ENCODE results near the gene GCNT3.

GCNT3 gene

DNA sequence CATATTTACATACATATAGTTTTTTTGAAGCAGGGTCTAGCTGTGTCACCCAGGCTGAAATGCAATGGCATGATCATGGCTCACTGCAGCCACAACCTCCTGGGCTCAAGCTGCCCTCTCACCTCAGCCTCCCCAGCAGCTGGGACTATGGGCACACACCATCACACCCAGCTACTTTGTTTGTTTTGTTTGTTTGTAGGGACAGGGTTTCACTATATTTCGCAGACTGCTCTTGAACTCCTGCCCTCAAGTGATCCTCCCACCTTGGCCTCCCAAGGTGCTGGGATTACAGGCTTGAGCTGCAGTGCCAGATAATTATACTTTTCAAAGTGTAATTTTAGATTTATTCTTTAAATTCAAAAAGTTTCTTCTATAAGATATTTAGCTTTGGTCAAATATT, 35.5 kb downstream of the GCNT3 start:
- TF ChIP-seq, protein P1, sequence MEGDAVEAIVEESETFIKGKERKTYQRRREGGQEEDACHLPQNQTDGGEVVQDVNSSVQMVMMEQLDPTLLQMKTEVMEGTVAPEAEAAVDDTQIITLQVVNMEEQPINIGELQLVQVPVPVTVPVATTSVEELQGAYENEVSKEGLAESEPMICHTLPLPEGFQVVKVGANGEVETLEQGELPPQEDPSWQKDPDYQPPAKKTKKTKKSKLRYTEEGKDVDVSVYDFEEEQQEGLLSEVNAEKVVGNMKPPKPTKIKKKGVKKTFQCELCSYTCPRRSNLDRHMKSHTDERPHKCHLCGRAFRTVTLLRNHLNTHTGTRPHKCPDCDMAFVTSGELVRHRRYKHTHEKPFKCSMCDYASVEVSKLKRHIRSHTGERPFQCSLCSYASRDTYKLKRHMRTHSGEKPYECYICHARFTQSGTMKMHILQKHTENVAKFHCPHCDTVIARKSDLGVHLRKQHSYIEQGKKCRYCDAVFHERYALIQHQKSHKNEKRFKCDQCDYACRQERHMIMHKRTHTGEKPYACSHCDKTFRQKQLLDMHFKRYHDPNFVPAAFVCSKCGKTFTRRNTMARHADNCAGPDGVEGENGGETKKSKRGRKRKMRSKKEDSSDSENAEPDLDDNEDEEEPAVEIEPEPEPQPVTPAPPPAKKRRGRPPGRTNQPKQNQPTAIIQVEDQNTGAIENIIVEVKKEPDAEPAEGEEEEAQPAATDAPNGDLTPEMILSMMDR (IDR thresholded peaks at IDR 0.05; ENCODE audit: extremely low read depth, missing control alignments) = no peak
- no peak for DNase-seq (ENCODE audit: low spot score)

DNA sequence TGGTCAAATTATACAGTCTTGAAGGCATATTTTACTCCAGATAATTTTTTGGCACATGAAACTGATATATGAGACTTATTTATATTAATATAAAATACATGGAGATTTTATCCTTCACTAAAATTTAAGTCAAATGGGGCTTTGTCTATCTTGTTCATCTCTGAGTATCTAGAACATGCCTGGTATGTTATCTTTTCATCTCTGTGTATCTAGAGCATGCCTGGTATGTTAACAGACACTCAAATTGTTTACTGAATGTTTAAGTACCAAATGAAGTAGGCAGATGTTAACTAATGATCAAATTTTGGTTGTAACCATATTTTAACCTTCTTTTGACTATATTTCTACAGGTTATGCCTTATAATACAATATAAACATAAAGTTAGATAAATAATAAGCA, 38.0 kb downstream of the GCNT3 start:
- DNase-seq (ENCODE audit: low spot score) = no peak
- TF ChIP-seq, protein P1 (IDR thresholded peaks at IDR 0.05; ENCODE audit: extremely low read depth, missing control alignments) = no peak

DNA sequence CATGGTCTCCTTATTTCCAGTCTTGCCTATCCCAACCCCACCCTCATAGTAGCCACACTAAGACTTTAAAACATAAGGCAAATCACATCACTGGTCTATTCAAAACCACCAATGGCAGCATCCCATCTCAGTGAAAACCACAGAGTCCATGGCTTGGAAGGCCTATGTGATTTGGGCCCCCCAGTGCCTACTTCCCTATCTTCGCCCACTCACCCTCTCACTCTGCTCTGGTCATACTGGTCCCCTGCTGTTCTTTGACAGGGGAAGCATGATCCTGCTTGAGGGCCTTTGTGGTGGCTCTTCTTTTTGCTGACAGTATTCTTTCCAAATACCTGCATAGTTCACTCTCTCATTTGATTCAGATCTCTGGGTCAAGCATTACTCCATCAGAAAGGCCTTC, 42.5 kb downstream of the GCNT3 start:
- TF ChIP-seq, protein P1 (IDR thresholded peaks at IDR 0.05; ENCODE audit: extremely low read depth, missing control alignments) = no peak
- no peak for DNase-seq (ENCODE audit: low spot score)

DNA sequence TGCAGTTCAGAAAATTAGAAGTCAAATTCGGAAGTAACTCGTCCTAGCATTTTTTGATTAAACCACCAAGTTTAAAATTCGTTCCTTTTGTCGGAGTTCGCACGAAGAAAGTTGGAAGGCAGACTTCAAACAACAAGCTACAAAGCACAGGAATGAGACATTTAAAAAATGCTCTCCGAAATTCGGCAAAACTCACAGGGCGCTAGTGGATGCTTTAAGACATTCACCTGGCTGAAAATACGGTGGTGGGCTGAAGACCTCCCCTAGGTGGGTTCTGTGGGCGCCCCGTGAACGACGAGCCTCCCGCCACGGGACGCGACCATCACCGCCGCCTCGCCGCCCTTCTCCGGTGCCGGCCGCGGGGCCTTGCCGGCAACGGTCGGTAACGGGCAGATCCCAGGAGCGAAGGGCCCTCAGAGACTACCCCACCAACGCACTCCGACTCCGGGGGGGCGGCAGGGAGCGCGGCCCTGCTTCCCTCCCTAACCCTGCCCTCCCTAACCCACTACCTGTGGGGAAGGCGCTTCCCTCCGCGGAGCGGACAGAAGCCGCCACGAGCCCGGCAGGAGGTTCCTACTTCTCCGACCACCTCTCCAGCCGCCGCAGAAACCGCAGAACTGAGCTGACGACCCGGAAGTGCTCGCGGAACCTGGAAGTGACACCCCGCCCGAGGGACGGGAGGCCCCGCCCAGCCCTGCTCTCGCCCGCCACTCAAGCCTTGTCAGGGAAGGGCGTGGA, 45.5 kb downstream of the GCNT3 start, which contains the start of gene GTF2A2:
TSS of gene GTF2A2 (minus strand) at position 619 of the 738 bp plus-strand sequence. CDS start 5,238 bp downstream, outside the sequence.
- TF ChIP-seq, protein P1 (IDR thresholded peaks at IDR 0.05; ENCODE audit: extremely low read depth, missing control alignments) = no peak
- DNase-seq (ENCODE audit: low spot score) = peak; percentile 95

DNA sequence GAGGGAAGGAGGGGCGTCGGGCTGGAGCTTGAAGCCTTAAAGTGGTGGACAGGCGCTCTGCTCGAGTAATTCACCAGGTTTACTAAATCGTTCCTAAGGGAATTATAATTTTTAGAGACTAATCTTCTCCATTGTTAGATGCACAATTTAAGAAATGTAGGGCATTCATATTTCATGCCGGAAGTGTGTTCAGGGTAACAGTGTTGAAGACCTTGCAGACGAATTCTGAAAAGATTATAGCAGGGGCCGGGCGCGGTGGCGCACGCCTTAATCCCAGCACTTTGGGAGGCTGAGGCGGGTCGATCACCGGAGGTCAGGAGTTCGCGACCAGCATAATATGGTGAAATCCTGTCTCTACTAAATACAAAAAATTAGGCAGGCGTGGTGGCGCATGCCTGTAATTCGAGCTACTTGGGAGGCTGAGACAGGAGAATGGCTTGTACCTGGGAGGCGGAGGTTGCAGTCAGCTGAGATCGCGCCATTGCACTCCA, 46.1 kb downstream of the GCNT3 start:
- TF ChIP-seq, protein P1 (IDR thresholded peaks at IDR 0.05; ENCODE audit: extremely low read depth, missing control alignments) = no peak
- no peak for DNase-seq (ENCODE audit: low spot score)

GRCh38 chr15:59659366-59659765, 47.8 kb downstream of the GCNT3 start:
- TF ChIP-seq, protein P1 (IDR thresholded peaks at IDR 0.05; ENCODE audit: extremely low read depth, missing control alignments) = no peak
- no peak for DNase-seq (ENCODE audit: low spot score)

- TF ChIP-seq, protein P1 (IDR thresholded peaks at IDR 0.05; ENCODE audit: extremely low read depth, missing control alignments) = no peak
- no peak for DNase-seq (ENCODE audit: low spot score)
Observed at GRCh38 chr15:59662260-59662659, 50.7 kb downstream of the GCNT3 start.

All from GM20000 (cell line).